ENCODE results near the gene B4GALT7.

GRCh38 chr5:177610770-177611445 lies 11.0 kb downstream of the B4GALT7 start:
- TF ChIP-seq EZH2phosphoT487 (IDR thresholded peaks at IDR 0.05) = no peak
- TF ChIP-seq CTCF (IDR thresholded peaks at IDR 0.05) = no peak

Measured in neural progenitor cell (in vitro differentiated cells).